SK-N-SH (cell line): ENCODE measurements around the gene CHST11. TPM values are rescaled to one million over a fixed set of nuclear protein-coding genes. Genes with fewer than 3 reads are reported as not detected.

Experiments used
- CTCF ChIA-PET: fragments of 300-600, 350-600 bp; formaldehyde crosslinking; extraction: SDS; loops from one replicate; lab custom pipeline; 2021; lab: Yijun Ruan, JAX
- POLR2A ChIA-PET: fragments of 350-600 bp; sonication (Branson Sonifier 250); formaldehyde crosslinking; extraction: SDS; loops from one replicate; lab custom pipeline; 2020; ENCODE audit warnings: antibody characterized with exemption, inconsistent platforms; lab: Yijun Ruan, JAX
- DNase-seq: peaks from one replicate; pipeline ENCODE4 v3.0.0; 2012
- H2AFZ ChIP-seq: fragments of 200-600 bp; sonication (generic); 2 replicates; pipeline ENCODE4 v1.8.1; 2016; ENCODE audit warnings: antibody characterized with exemption, mild to moderate bottlenecking, low read depth
- H3F3A ChIP-seq: fragments of 200-600 bp; sonication (generic); replicated peaks from 2 replicates; pipeline ENCODE3; 2016; ENCODE audit warnings: antibody characterized with exemption, mild to moderate bottlenecking; ENCODE audit not compliant: insufficient read depth
- H3K27ac ChIP-seq, 2 experiments: fragments of 200-500 bp in 1 of 2; fragments of 200-600 bp in 1 of 2; sonication (Bioruptor generic) in 1 of 2; sonication (generic), shearing (Covaris generic) in 1 of 2; 2 replicates each; pipeline versions ENCODE4 v1.5.1 to v1.6.1; 2014 to 2016; ENCODE audit warnings: low read depth in 2 of 2, inconsistent platforms in 1 of 2, low read length in 1 of 2, mild to moderate bottlenecking in 1 of 2, mixed read lengths in 1 of 2
- H3K27me3 ChIP-seq: fragments of 200-600 bp; sonication (generic), shearing (Covaris generic); 2 replicates; pipeline ENCODE4 v1.6.1; 2016; ENCODE audit warnings: mixed run types; ENCODE audit not compliant: insufficient read depth
- H3K36me3 ChIP-seq, 2 experiments: fragments of 200-500 bp in 1 of 2; fragments of 200-600 bp in 1 of 2; sonication (Bioruptor generic) in 1 of 2; sonication (generic) in 1 of 2; replicated peaks in 1 of 2; 2 replicates each; pipeline versions ENCODE3 to v1.5.1; 2014 to 2016; ENCODE audit warnings: low read length in 1 of 2, mild to moderate bottlenecking in 1 of 2; ENCODE audit not compliant: insufficient read depth in 2 of 2, control insufficient read depth in 1 of 2
- H3K4me1 ChIP-seq, 2 experiments: fragments of 200-500 bp in 1 of 2; fragments of 200-600 bp in 1 of 2; sonication (Bioruptor generic) in 1 of 2; sonication (generic), shearing (Covaris generic) in 1 of 2; 2 replicates each; pipeline versions ENCODE4 v1.5.1 to v1.6.1; 2014 to 2016; ENCODE audit warnings: low read depth in 1 of 2, low read length in 1 of 2, mixed run types in 1 of 2; ENCODE audit not compliant: insufficient read depth in 2 of 2, control insufficient read depth in 1 of 2
- H3K4me2 ChIP-seq: fragments of 200-600 bp; sonication (generic), shearing (Covaris generic); 2 replicates; pipeline ENCODE4 v1.6.1; 2017; ENCODE audit warnings: mixed run types
- H3K4me3 ChIP-seq, 2 experiments: fragments of 200-500 bp in 1 of 2; fragments of 200-600 bp in 1 of 2; sonication (Bioruptor generic) in 1 of 2; sonication (generic), shearing (Covaris generic) in 1 of 2; 2 replicates each; pipeline versions ENCODE4 v1.5.1 to v1.8.1; 2014 to 2016; ENCODE audit warnings: low read depth in 2 of 2, inconsistent platforms in 1 of 2, low read length in 1 of 2, mild to moderate bottlenecking in 1 of 2, mixed read lengths in 1 of 2, moderate library complexity in 1 of 2
- H3K79me2 ChIP-seq: fragments of 200-600 bp; sonication (generic); 2 replicates; pipeline ENCODE4 v1.8.1; 2017; ENCODE audit warnings: mild to moderate bottlenecking; ENCODE audit not compliant: insufficient read depth
- H3K9ac ChIP-seq: fragments of 200-600 bp; sonication (generic); 2 replicates; pipeline ENCODE4 v1.6.1; 2017; ENCODE audit warnings: mixed run types
- H3K9me2 ChIP-seq: fragments of 200-600 bp; sonication (generic); 2 replicates; pipeline ENCODE4 v1.6.1; 2017; ENCODE audit warnings: mixed run types
- H3K9me3 ChIP-seq: fragments of 200-600 bp; sonication (generic); 2 replicates; pipeline ENCODE4 v1.6.1; 2017; ENCODE audit warnings: mixed run types, mild to moderate bottlenecking, moderate library complexity
- H4K20me1 ChIP-seq: fragments of 200-600 bp; sonication (generic); 2 replicates; pipeline ENCODE4 v1.6.1; 2017; ENCODE audit warnings: mild to moderate bottlenecking, mixed run types; ENCODE audit not compliant: insufficient read depth
- EP300 ChIP-seq, 2 experiments: IDR thresholded peaks; 2 replicates each; pipeline versions ENCODE4 v1.4.0 to v1.6.1; 2012; ENCODE audit warnings: borderline replicate concordance in 1 of 2, low read depth in 1 of 2, low read length in 1 of 2
- FOXJ3 ChIP-seq: sonication (generic); formaldehyde crosslinking; IDR thresholded peaks from 2 replicates; pipeline ENCODE4 v1.5.1; 2020; ENCODE audit warnings: mild to moderate bottlenecking, missing genetic modification reagents
- FOXM1 ChIP-seq: IDR thresholded peaks from 2 replicates; pipeline ENCODE4 v1.4.0; 2012; ENCODE audit warnings: low read depth, mild to moderate bottlenecking
- GATA2 ChIP-seq: sonication (generic); formaldehyde crosslinking; IDR thresholded peaks from 2 replicates; pipeline ENCODE4 v1.5.0; 2020; ENCODE audit warnings: mild to moderate bottlenecking, missing genetic modification reagents
- NRF1 ChIP-seq: IDR thresholded peaks from 2 replicates; pipeline ENCODE4 v1.6.1; 2012; ENCODE audit warnings: low read depth, mild to moderate bottlenecking, low read length
- RAD21 ChIP-seq: IDR thresholded peaks from 2 replicates; pipeline ENCODE4 v1.6.1; 2012; ENCODE audit warnings: mild to moderate bottlenecking, low read length
- RFX5 ChIP-seq: IDR thresholded peaks from 2 replicates; pipeline ENCODE4 v1.6.1; 2012; ENCODE audit warnings: mild to moderate bottlenecking, improper control_type of control experiment, low read length
- RXRA ChIP-seq: IDR thresholded peaks from 2 replicates; pipeline ENCODE4 v1.4.0; 2012; ENCODE audit warnings: low read depth, mild to moderate bottlenecking, borderline replicate concordance
- SMC3 ChIP-seq: IDR thresholded peaks from 2 replicates; pipeline ENCODE4 v1.6.1; 2012; ENCODE audit warnings: low read depth, low read length, improper control_type of control experiment
- TAF1 ChIP-seq: IDR thresholded peaks from 2 replicates; pipeline ENCODE4 v1.6.1; 2012; ENCODE audit warnings: low read depth, mild to moderate bottlenecking, low read length, moderate library complexity, borderline replicate concordance
- TCF12 ChIP-seq: IDR thresholded peaks from 2 replicates; pipeline ENCODE4 v1.4.0; 2012
- WGBS: methylation state at CpG from one replicate; pipeline ENCODE4 v1.1.6; 2017; ENCODE audit warnings: low lambda C conversion rate; 5-methylcytosine and 5-hydroxymethylcytosine counted together
- polyA plus RNA-seq, 3 experiments: library from polyadenylated mRNA; depleted of rRNA; stranded (reverse); fragments of >200 nt; gene quantifications; 2 replicates each; pipeline ENCODE4 v1.2.3, GENCODE V29; 2012
- TF ChIP-seq, protein P1 (sequence below): fragments of 150-350 bp; IDR thresholded peaks from 2 replicates; pipeline ENCODE4 v1.6.1; 2017; ENCODE audit warnings: antibody characterized with exemption, low read length, low read depth, borderline replicate concordance

CHST11 gene
- polyA plus RNA-seq, 1 of the 3 experiments (the other 2 are of a cell fraction), result 18.6 TPM

DNA sequence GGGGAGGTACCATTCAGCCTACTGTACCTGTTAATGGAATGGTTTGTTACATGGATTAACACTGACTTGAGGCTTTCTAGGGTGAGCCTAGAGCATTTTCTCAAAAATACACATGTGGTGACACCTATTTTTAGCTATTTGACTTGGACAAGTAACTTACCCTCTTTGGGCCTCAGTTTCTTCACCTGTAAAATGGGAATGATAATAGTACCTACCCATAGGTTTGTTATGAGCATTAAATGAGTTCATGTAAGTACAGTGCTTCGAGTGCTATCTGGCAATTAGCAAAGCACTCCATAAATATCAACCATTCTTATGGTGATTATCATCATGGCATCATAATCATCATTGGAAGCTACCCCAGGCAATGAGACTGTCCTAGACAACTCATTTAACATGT lies 216.5 kb downstream of the CHST11 start:
- Histone ChIP-seq H3K27me3 (no peaks in the 10 kb centered on the region), H2AFZ (no peak overlapping the region), H3K4me2 (0 out of 2 replicates have a peak overlapping the region, but pooled peaks have one; percentile 67), H3K4me3 (no peak overlapping the region)
- 92% methylated on average over 1 of the region's 1 CpG for WGBS
- TF ChIP-seq SMC3, result no peak
- TF ChIP-seq, protein P1, sequence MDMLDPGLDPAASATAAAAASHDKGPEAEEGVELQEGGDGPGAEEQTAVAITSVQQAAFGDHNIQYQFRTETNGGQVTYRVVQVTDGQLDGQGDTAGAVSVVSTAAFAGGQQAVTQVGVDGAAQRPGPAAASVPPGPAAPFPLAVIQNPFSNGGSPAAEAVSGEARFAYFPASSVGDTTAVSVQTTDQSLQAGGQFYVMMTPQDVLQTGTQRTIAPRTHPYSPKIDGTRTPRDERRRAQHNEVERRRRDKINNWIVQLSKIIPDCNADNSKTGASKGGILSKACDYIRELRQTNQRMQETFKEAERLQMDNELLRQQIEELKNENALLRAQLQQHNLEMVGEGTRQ, result no peak
- no peak for TF ChIP-seq FOXM1
- TF ChIP-seq FOXJ3 (CRISPR knock-in tag), result no peak
- TF ChIP-seq RXRA, result no peak
- TF ChIP-seq NRF1, result no peak
- TF ChIP-seq, all 33 proteins: peak for 0
- no peaks in the 10 kb centered on the region for H3K9me3 ChIP-seq
- peak overlapping the region in 1 of 2 experiments; percentile 66; a peak in 1 of 4 replicates for H3K27ac ChIP-seq
- H3K9ac ChIP-seq, result no peak overlapping the region
- no peaks in the 10 kb centered on the region for H3K9me2 ChIP-seq
- CTCF ChIA-PET, result interaction anchor here (1.2 to 9.5 kb wide), 3 partner anchors 55 to 291 kb away, joined by 3 to 66 read pairs (median 5); no protein-coding TSS in a partner anchor
- no peak for DNase-seq
- no peaks in the 10 kb centered on the region for H3K36me3 ChIP-seq
- H3K79me2 ChIP-seq, result no peaks in the 10 kb centered on the region
- peaks cover 25 to 49% of the 10 kb centered on the region in 2 experiments for H3K4me1 ChIP-seq
- peaks cover 16% of the 10 kb centered on the region for H3F3A ChIP-seq
- POLR2A ChIA-PET, result no interaction called here
- H4K20me1 ChIP-seq, result no peaks in the 10 kb centered on the region

DNA sequence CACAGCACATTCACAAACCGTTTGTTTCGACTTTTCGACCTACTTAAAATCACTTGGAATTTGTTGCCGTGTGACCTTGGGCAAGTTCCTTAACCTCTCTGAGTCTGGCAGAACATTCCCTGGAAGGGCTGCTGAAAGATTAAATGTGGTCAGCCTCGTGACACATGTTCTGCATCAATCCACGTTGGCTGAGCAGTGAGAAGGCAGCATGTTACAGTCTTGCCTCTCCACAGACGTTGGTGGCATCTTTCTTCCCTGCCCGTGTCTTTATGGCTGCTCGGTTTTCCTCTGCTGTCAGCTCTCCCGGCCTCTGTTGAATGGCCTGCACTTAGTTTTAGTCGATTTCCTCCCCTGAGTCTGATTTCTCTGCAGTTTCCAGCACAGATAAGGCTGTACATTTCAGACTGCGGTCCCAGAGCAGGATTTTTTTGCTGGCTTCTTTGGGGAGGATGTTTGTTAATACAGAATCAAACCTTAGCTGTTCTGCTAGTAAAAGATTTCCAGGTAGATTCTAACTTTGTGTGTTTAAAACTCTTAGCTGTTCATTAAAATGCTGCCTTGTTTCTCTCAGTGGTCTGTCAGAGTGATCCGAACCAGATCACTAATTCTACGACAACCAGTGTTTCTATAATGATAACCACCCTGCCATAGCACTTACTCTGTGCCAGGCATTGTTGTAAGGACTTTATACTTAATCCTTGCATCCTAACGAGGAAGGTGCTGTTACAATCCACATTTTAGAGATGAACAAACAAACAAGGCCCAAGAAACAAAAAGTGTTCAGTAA lies 217.1 kb downstream of the CHST11 start:
- peak overlapping the region in 1 of 2 experiments; percentile 58; a peak in 1 of 4 replicates for H3K27ac ChIP-seq
- H3K4me2 ChIP-seq, result no peak overlapping the region
- H2AFZ ChIP-seq, result no peak overlapping the region

More for the DNA sequence above, 217.1 kb downstream of the CHST11 start:
- Histone ChIP-seq H3K4me1 (peaks cover 25 to 43% of the 10 kb centered on the region in 2 experiments), H3K4me3 (no peak overlapping the region), H3K9me3 (no peaks in the 10 kb centered on the region), H3K79me2 (no peaks in the 10 kb centered on the region), H3K27me3 (no peaks in the 10 kb centered on the region), H3K9me2 (no peaks in the 10 kb centered on the region), H3K36me3 (no peaks in the 10 kb centered on the region), H3K9ac (no peak overlapping the region), H3F3A (peaks cover 16% of the 10 kb centered on the region), H4K20me1 (no peaks in the 10 kb centered on the region)
- DNase-seq, result peak; percentile 29
- CTCF ChIA-PET, result interaction anchor here (1.7 to 9.5 kb wide), 2 partner anchors 203 to 292 kb away, joined by 5 to 66 read pairs; no protein-coding TSS in a partner anchor
- 75% methylated on average over 15 of the region's 15 CpGs for WGBS
- POLR2A ChIA-PET, result no interaction called here
- TF ChIP-seq TCF12 (peak; percentile 43; the same call in 1 of the 2 replicates), GATA2 (CRISPR knock-in tag) (peak; percentile 25; the same call in 1 of the 2 replicates), RFX5 (no peak), EP300 (IDR thresholded peaks at IDR 0.05; ENCODE audit: borderline replicate concordance in 1 of 2, low read depth in 1 of 2, low read length in 1 of 2) (peak in 1 of 2 experiments; percentile 16; a peak in 1 of 4 replicates), TAF1 (no peak), RAD21 (no peak)
- TF ChIP-seq, all 33 proteins: peak for 3
